ENCODE data around the gene OR2A1. TPM values are rescaled to one million over a fixed set of nuclear protein-coding genes. Genes with fewer than 3 reads are reported as not detected.
A peak's percentile ranks its signal among the peaks of the same experiment; 100 is the strongest.
"Not testable (repeated sequence)": the region's sequence is repeated elsewhere in the genome, so short reads cannot be mapped to it uniquely, and the experiment has no call there.

Gene OR2A1
- not detected in 2 replicates for total RNA-seq (2014; rRNA removed; shearing (Covaris generic))

- not testable (repeated sequence) for DNase-seq (ENCODE audit: low spot score)
These were observed at the start of gene OR2A1 for GRCh38 chr7:144311872-144312469. Gene OR2A1 (plus strand): TSS chr7:144312419. CDS start chr7:144318125, 5,706 bp downstream.

GRCh38 chr7:144264692-144265091, 47.5 kb upstream of the OR2A1 start, which contains the start of gene OR2A7:
Gene OR2A7 (minus strand): TSS chr7:144264792. CDS start chr7:144259628, 5,164 bp downstream.
- not testable (repeated sequence) for DNase-seq (ENCODE audit: low spot score)

- not testable (repeated sequence) for DNase-seq (ENCODE audit: low spot score)
These were observed 43.0 kb upstream of the OR2A1 start, which contains the start of gene CTAGE8 for GRCh38 chr7:144269188-144269587. Gene CTAGE8 (minus strand): TSS chr7:144269288. CDS start chr7:144269250, 38 bp downstream.

GRCh38 chr7:144275281-144275680, 36.9 kb upstream of the OR2A1 start:
- not testable (repeated sequence) for DNase-seq (ENCODE audit: low spot score)

- not testable (repeated sequence) for DNase-seq (ENCODE audit: low spot score)
These were observed 32.2 kb upstream of the OR2A1 start for GRCh38 chr7:144280010-144280409.

GRCh38 chr7:144281981-144282380, 30.2 kb upstream of the OR2A1 start:
- not testable (repeated sequence) for DNase-seq (ENCODE audit: low spot score)

GRCh38 chr7:144282490-144282889, 29.7 kb upstream of the OR2A1 start:
- DNase-seq (ENCODE audit: low spot score), result not testable (repeated sequence)

GRCh38 chr7:144283716-144284115, 28.5 kb upstream of the OR2A1 start:
- DNase-seq (ENCODE audit: low spot score), result not testable (repeated sequence)

- DNase-seq (ENCODE audit: low spot score), result not testable (repeated sequence)
These were observed 24.9 kb upstream of the OR2A1 start for GRCh38 chr7:144287171-144287784.

GRCh38 chr7:144291607-144292006, 20.6 kb upstream of the OR2A1 start:
- peak; percentile 8 for DNase-seq (ENCODE audit: low spot score)

- not testable (repeated sequence) for DNase-seq (ENCODE audit: low spot score)
These were observed 19.6 kb upstream of the OR2A1 start for GRCh38 chr7:144292384-144293161.

- DNase-seq (ENCODE audit: low spot score), result not testable (repeated sequence)
These were observed 18.3 kb upstream of the OR2A1 start for GRCh38 chr7:144293794-144294499.

GRCh38 chr7:144302578-144303303, 9.5 kb upstream of the OR2A1 start:
- not testable (repeated sequence) for DNase-seq (ENCODE audit: low spot score)

- DNase-seq (ENCODE audit: low spot score), result not testable (repeated sequence)
These were observed 8.6 kb upstream of the OR2A1 start for GRCh38 chr7:144303607-144304006.

GRCh38 chr7:144305156-144305555, 7.1 kb upstream of the OR2A1 start:
- DNase-seq (ENCODE audit: low spot score), result not testable (repeated sequence)

- not testable (repeated sequence) for DNase-seq (ENCODE audit: low spot score)
These were observed 2.5 kb upstream of the OR2A1 start for GRCh38 chr7:144309702-144310101.

GRCh38 chr7:144311218-144311617, 1.0 kb upstream of the OR2A1 start:
- not testable (repeated sequence) for DNase-seq (ENCODE audit: low spot score)

GRCh38 chr7:144317537-144317936, 5.3 kb downstream of the OR2A1 start:
- DNase-seq (ENCODE audit: low spot score), result not testable (repeated sequence)

- not testable (repeated sequence) for DNase-seq (ENCODE audit: low spot score)
These were observed 7.3 kb downstream of the OR2A1 start for GRCh38 chr7:144319547-144319946.

GRCh38 chr7:144321677-144322206, 9.5 kb downstream of the OR2A1 start:
- DNase-seq (ENCODE audit: low spot score), result not testable (repeated sequence)

- not testable (repeated sequence) for DNase-seq (ENCODE audit: low spot score)
These were observed 11.1 kb downstream of the OR2A1 start for GRCh38 chr7:144323359-144323758.

All from H4 (cell line).